Measurements from ENCODE around the gene DNAJC22.
"Not testable (repeated sequence)": the region's sequence is repeated elsewhere in the genome, so short reads cannot be mapped to it uniquely, and the experiment has no call there.

DNAJC22 gene

DNA sequence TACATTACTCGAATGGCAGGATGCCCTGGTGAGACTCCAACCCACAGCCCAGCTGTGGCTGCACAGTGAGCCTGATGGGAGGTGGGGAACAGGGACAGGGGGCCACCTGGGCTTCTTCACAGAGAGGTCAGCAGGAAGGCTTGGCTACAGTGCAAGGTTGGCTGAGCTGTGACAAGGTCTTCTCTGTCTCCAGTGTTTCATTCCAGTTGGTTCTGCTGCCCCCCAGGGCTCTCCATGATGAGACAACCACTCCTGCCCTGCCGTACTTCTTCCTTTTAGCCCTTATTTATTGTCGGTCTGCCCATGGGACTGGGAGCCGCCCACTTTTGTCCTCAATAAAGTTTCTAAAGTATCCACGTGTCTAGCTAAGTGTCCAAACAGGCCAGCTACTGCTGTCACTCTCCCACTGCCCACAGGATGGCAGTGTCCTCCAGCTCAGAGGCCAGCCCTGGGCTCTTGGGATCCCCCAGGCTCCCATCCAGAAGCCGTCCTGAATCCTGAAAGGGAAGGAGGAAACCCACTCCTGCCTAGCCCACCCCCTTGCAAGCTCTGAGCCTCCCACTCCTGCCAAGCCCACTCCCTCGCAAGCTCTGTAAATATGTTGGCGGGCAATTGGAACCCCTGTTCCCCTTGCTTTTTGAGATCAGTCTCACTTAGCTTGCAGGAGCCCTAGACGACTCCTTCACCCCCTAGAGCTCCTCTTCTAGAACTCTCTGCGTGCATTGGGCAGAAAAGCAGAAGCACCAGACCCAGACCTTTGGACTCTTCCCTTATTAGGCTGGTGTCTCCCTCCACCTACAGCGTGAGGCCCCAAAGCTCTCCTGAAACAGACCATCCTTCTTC is 15.1 kb upstream of the DNAJC22 start:
- DNase-seq: peak in 10 of 14 donors; percentile 13 to 65 (median 39)

GRCh38 chr12:49332441-49332861 is 14.2 kb upstream of the DNAJC22 start:
- no peak for DNase-seq

GRCh38 chr12:49332891-49333371 is 13.8 kb upstream of the DNAJC22 start:
- DNase-seq: no peak

- not testable (repeated sequence) for DNase-seq
These were observed 12.9 kb upstream of the DNAJC22 start for GRCh38 chr12:49333778-49334177.

GRCh38 chr12:49334226-49334625 is 12.5 kb upstream of the DNAJC22 start:
- DNase-seq: no peak

- no peak for DNase-seq
These were observed 12.0 kb upstream of the DNAJC22 start for GRCh38 chr12:49334681-49335080.

- DNase-seq: no peak
These were observed 11.4 kb upstream of the DNAJC22 start for GRCh38 chr12:49335118-49335954.

- no peak for DNase-seq
These were observed 10.6 kb upstream of the DNAJC22 start for GRCh38 chr12:49335955-49336644.

DNA sequence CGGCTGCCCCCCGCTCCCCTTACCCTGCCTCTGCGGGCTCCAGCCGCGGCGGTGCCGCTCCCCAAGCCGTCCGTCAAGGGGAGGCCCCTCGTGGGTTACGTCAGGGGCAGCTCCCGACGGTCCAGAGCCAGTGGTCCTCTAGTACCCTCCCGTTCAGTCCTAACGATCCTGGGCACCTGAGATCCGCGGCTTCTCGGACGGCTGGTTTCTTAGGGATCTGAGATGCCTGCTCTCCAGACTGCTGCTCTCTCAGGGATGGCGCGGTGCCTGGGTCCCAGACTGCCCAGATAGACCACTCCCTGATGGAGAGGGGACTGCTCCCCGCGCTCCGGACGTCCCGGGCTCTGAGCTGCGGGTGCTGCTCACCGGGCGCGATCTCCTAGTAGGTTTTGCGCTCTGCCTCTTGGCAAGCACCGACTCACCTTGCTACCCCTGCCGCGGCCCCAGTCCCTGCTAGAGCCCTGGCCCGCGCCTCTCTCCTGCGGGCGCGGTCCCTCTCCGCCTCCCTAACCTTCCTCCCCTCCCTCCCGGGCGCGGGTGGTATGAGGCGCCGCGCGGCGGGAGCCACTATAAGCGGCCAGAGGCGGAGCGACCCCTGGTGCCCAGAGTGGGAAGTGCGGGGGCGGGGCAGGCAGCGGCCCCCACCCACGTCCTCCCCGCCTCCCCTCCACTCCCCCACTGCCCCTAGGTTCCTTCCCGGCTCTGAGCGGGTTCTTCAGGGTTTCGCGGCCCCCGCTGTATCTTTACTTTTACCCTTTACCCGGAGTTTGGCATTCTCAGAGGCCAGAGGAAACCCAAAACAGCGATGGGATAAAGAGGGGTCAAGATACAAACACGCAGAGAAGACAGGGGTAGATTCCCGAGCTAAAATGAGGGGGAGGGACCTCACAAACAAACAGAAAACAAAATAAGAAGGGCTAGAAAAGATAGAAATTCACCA is 9.8 kb upstream of the DNAJC22 start, which contains the start of gene C1QL4:
Gene C1QL4, minus strand, starts transcription at position 544 of the 940 bp plus-strand sequence. CDS start 711 bp downstream, outside the sequence.
- DNase-seq: peak in 11 of 14 donors; percentile 16 to 82 (median 43)

- no peak for DNase-seq
These were observed 7.7 kb upstream of the DNAJC22 start for GRCh38 chr12:49338830-49339463.

DNA sequence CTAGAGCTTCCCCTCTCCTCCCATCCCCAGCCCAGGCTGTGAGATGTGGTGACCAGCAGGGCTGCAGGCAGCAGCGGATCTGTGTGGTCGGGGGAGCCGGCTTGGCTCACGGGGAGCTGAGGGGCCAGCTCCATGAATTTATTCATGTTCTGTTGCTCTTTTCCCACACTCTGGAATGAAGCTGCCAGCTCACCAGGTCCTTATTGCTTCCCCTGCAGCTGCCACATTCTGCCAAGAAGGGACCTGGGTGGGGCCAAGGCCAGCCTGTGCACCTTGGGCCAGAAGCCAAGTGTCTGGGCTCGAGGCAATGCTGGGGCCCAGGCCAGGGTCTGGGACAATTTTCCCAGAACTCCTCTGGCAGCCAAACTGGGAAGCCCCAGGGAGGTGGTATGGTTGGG is 7.2 kb upstream of the DNAJC22 start:
- DNase-seq: no peak

- DNase-seq: no peak
These were observed 6.4 kb upstream of the DNAJC22 start for GRCh38 chr12:49340095-49340870.

GRCh38 chr12:49340971-49341776 is 5.5 kb upstream of the DNAJC22 start:
- DNase-seq: no peak

- DNase-seq: no peak
These were observed 5.0 kb upstream of the DNAJC22 start for GRCh38 chr12:49341777-49342065.

- peak in 11 of 14 donors; percentile 24 to 72 (median 50) for DNase-seq
These were observed 4.4 kb upstream of the DNAJC22 start for GRCh38 chr12:49342066-49342913.

GRCh38 chr12:49342914-49343731 is 3.6 kb upstream of the DNAJC22 start:
- peak in 1 of 14 donors; percentile 43 for DNase-seq

GRCh38 chr12:49344486-49345050 is 2.1 kb upstream of the DNAJC22 start:
- DNase-seq: no peak
